Testis (tissue), 2 donors: ENCODE data around the gene EFTUD2.

Experiments used
- POLR2A ChIP-seq: fragments of 450-650 bp; IDR thresholded peaks from one replicate; pipeline ENCODE4 v1.6.1; 2017; ENCODE audit warnings: antibody characterized with exemption, mild to moderate bottlenecking, moderate library complexity
- TF ChIP-seq, protein P1 (sequence below), 3 experiments: fragments of 450-650 bp in 2 of 3; fragments of 200-600 bp in 1 of 3; sonication (generic) in 1 of 3; IDR thresholded peaks; one replicate each; pipeline ENCODE4 v1.5.1; 2016 to 2019; ENCODE audit warnings: antibody characterized with exemption in 3 of 3, mild to moderate bottlenecking in 2 of 3, moderate library complexity in 1 of 3

DNA sequence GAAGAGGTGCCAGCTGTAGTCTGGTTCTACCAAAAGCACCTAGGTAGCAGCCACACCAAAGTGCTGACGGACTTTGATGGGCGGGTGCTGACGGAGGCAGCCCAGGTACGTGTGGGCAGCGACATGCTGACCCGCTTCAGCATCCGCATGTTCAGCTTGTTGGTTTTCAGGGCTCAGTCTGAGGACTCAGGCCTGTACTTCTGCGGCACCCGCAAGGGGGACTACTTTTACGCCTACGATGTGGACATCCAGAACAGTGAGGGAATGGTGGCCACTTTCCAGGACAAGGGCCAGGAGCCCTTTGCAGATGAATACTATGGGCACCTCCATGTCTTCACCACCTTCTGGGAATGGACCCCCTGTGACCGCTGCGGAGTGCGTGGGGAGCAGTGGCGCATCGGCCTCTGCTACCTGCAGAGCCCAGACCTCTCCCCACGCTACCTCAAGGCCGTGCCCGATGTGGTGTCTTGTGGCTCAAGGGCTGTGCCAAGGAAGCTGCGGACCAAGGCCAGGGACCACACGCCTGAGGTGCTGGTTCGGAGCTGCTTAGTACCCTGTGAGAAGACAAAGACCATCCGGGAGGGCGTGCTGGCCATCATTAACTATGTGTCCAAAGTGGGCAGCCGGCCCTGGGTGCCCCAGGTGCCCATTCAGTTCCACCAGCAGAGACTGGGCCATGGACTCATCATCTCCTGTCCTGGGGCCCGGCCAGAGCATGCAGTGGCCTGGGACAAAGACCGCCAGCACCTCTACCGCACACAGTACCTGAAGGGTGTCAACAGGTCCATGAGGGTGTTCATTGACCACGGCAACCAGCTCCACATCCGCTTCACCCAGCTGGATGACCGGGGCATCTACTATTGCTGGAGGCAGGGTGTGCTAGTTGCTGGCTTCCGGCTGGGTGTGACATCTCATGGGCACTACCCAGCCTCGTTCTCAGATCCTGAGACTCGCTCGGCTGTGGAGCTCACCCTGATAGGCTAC lies 5.0 kb upstream of the EFTUD2 start:
- TF ChIP-seq, protein P1, sequence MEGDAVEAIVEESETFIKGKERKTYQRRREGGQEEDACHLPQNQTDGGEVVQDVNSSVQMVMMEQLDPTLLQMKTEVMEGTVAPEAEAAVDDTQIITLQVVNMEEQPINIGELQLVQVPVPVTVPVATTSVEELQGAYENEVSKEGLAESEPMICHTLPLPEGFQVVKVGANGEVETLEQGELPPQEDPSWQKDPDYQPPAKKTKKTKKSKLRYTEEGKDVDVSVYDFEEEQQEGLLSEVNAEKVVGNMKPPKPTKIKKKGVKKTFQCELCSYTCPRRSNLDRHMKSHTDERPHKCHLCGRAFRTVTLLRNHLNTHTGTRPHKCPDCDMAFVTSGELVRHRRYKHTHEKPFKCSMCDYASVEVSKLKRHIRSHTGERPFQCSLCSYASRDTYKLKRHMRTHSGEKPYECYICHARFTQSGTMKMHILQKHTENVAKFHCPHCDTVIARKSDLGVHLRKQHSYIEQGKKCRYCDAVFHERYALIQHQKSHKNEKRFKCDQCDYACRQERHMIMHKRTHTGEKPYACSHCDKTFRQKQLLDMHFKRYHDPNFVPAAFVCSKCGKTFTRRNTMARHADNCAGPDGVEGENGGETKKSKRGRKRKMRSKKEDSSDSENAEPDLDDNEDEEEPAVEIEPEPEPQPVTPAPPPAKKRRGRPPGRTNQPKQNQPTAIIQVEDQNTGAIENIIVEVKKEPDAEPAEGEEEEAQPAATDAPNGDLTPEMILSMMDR (IDR thresholded peaks at IDR 0.05): no peak
- TF ChIP-seq POLR2A: no peak
